ENCODE results near the gene TLX1.

- TF ChIP-seq CTCF (IDR thresholded peaks at IDR 0.05) (no peak), POLR2A (IDR thresholded peaks at IDR 0.05) (no peak)
Measured at GRCh38 chr10:101097881-101098280, 33.2 kb upstream of the TLX1 start.

Data from esophagus squamous epithelium (tissue), 4 donors.